Breast epithelium (tissue), 3 donors: Measurements from ENCODE around the gene CALR.
"Not testable (repeated sequence)": the region's sequence is repeated elsewhere in the genome, so short reads cannot be mapped to it uniquely, and the experiment has no call there.

Experiments used
- POLR2A ChIP-seq: fragments of 450-650 bp; IDR thresholded peaks from one replicate; pipeline ENCODE4 v1.6.1; 2016; ENCODE audit warnings: antibody characterized with exemption, mild to moderate bottlenecking, moderate library complexity
- TF ChIP-seq, protein P1 (sequence below), 3 donors: fragments of 450-650 bp; IDR thresholded peaks; one replicate each; pipeline ENCODE4 v1.5.1; 2016 to 2017; ENCODE audit warnings: antibody characterized with exemption in 3 of 3, mild to moderate bottlenecking in 3 of 3, moderate library complexity in 3 of 3

DNA sequence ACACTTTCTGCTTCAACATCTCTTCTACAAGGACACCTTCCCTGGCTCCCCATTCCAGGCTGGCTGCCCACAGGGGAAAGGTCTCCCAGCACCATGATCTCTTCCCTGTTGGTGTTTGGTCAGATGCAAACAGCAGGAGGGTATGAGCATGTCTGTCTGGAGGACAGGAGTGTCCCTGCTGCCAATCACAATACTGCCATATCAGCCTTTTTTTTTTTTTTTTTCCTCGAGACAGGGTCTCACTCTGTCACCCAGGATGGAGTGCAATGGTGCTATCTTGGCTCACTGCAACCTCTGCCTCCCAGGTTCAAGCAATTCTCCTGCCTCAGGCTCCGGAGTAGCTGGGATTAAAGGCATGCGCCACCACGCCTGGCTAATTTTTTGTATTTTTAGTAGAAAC, 22.5 kb upstream of the CALR start:
- TF ChIP-seq POLR2A, result not testable (repeated sequence)
- TF ChIP-seq, protein P1, sequence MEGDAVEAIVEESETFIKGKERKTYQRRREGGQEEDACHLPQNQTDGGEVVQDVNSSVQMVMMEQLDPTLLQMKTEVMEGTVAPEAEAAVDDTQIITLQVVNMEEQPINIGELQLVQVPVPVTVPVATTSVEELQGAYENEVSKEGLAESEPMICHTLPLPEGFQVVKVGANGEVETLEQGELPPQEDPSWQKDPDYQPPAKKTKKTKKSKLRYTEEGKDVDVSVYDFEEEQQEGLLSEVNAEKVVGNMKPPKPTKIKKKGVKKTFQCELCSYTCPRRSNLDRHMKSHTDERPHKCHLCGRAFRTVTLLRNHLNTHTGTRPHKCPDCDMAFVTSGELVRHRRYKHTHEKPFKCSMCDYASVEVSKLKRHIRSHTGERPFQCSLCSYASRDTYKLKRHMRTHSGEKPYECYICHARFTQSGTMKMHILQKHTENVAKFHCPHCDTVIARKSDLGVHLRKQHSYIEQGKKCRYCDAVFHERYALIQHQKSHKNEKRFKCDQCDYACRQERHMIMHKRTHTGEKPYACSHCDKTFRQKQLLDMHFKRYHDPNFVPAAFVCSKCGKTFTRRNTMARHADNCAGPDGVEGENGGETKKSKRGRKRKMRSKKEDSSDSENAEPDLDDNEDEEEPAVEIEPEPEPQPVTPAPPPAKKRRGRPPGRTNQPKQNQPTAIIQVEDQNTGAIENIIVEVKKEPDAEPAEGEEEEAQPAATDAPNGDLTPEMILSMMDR (IDR thresholded peaks at IDR 0.05), result not testable (repeated sequence)
